ENCODE data around the gene SPATA32. TPM values are rescaled to one million over a fixed set of nuclear protein-coding genes. Genes with fewer than 3 reads are reported as not detected.
A peak's percentile ranks its signal among the peaks of the same experiment; 100 is the strongest.

Gene SPATA32
- total and polyA plus RNA-seq, 7 donors: 0.11 TPM; not detected in 6

- H3K4me1 ChIP-seq: peaks cover 9% of the 10 kb centered on the region
- ATAC-seq: peak; percentile 41 to 78 (median 60)
- H3K27me3 ChIP-seq (ENCODE audit: insufficient read depth in 3 of 3, low read length in 2 of 3): peaks cover 0 to 9% (median 0%) of the 10 kb centered on the region in 3 donors
- no peaks in the 10 kb centered on the region for H3K9me3 ChIP-seq
- DNase-seq: no peak
- intact Hi-C loops (cut with DNase I): no loop called here
- H3K27ac ChIP-seq: no peak overlapping the region
- WGBS, 3 donors: 9 to 15% (median 11%) methylated on average over 33 of the region's 33 CpGs
- peaks cover 0 to 7% of the 10 kb centered on the region in 2 donors for H3K36me3 ChIP-seq (ENCODE audit: insufficient read depth in 1 of 2, low read depth in 1 of 2)
- peak; percentile 34 for TF ChIP-seq CTCF (IDR thresholded peaks at IDR 0.05)
- H3K4me3 ChIP-seq: peak overlapping the region; percentile 65
Observed at GRCh38 chr17:45246861-45247428, 14.9 kb downstream of the SPATA32 start.

- H3K4me3 ChIP-seq: no peak overlapping the region
- H3K36me3 ChIP-seq (ENCODE audit: insufficient read depth in 1 of 2, low read depth in 1 of 2): peaks cover 0 to 7% of the 10 kb centered on the region in 2 donors
- no peak overlapping the region for H3K27ac ChIP-seq
- H3K27me3 ChIP-seq (ENCODE audit: insufficient read depth in 3 of 3, low read length in 2 of 3): peaks cover 0 to 10% (median 0%) of the 10 kb centered on the region in 3 donors
- TF ChIP-seq CTCF (IDR thresholded peaks at IDR 0.05): no peak
- H3K4me1 ChIP-seq: peaks cover 9% of the 10 kb centered on the region
- ATAC-seq (no peak), DNase-seq (no peak)
- WGBS, 3 donors: 73 to 79% (median 75%) methylated on average over 8 of the region's 8 CpGs
- intact Hi-C loops (cut with DNase I): no loop called here
- no peaks in the 10 kb centered on the region for H3K9me3 ChIP-seq
Observed at GRCh38 chr17:45246338-45246737, 15.6 kb downstream of the SPATA32 start.

GRCh38 chr17:45244725-45245656 lies 16.9 kb downstream of the SPATA32 start:
- WGBS, 3 donors: 93% methylated on average over 21 of the region's 21 CpGs
- no peak overlapping the region for H3K4me3 ChIP-seq
- H3K9me3 ChIP-seq: no peaks in the 10 kb centered on the region
- peaks cover 9% of the 10 kb centered on the region for H3K4me1 ChIP-seq
- no peak for TF ChIP-seq CTCF (IDR thresholded peaks at IDR 0.05)
- ATAC-seq: no peak
- no peak overlapping the region for H3K27ac ChIP-seq
- no peak for DNase-seq
- intact Hi-C loops (cut with DNase I): no loop called here
- H3K36me3 ChIP-seq (ENCODE audit: insufficient read depth in 1 of 2, low read depth in 1 of 2): peaks cover 0 to 7% of the 10 kb centered on the region in 2 donors
- H3K27me3 ChIP-seq (ENCODE audit: insufficient read depth in 3 of 3, low read length in 2 of 3): peaks cover 0 to 19% (median 0%) of the 10 kb centered on the region in 3 donors

- 90 to 94% (median 92%) methylated on average over 18 of the region's 18 CpGs for WGBS, 3 donors
- TF ChIP-seq CTCF (IDR thresholded peaks at IDR 0.05): no peak
- ATAC-seq (no peak), DNase-seq (no peak)
- Histone ChIP-seq H3K27me3 (ENCODE audit: insufficient read depth in 3 of 3, low read length in 2 of 3) (peaks cover 0 to 19% (median 0%) of the 10 kb centered on the region in 3 donors), H3K27ac (no peak overlapping the region), H3K9me3 (no peaks in the 10 kb centered on the region), H3K36me3 (ENCODE audit: insufficient read depth in 1 of 2, low read depth in 1 of 2) (peaks cover 0 to 7% of the 10 kb centered on the region in 2 donors), H3K4me3 (no peak overlapping the region), H3K4me1 (peaks cover 9% of the 10 kb centered on the region)
- intact Hi-C loops (cut with DNase I): loop anchor here in 1 of 2 donors (2.0 kb wide), 1 partner anchor 19 kb away; no protein-coding TSS in a partner anchor
Observed at GRCh38 chr17:45243750-45244149, 18.1 kb downstream of the SPATA32 start.

Data from psoas muscle (tissue), 8 donors.